ENCODE measurements around the gene DNMT3L.

DNMT3L gene

DNA sequence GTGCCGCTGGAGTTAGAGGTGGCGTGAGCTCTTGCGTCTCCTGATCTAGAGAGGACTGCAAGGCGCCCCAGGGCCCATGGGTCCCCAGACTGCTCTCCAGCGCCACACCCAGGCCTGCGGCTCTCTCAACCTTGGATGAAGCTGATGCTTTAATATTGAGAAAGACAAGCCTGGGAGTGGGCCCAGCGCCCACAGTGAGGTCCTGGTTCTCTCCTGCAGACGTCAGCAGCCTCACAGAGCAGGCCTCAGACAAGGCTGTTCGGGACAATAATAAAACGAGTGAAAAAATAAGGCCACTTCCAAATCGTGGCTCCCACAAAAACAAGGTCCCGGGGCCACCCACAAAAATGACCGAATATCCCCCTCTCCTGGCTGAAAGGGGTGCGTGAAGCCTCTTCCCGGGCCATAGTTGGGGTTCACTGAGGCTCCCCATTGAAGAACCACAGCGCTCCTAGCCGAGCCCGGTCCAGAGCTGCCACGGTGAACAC is 6.0 kb upstream of the DNMT3L start:
- DNase-seq (ENCODE audit: low read depth): no peak
- in situ Hi-C loops (cut with HindIII; ENCODE audit: low sequenced_read_pairs): no loop called here
- TF ChIP-seq, protein P1, sequence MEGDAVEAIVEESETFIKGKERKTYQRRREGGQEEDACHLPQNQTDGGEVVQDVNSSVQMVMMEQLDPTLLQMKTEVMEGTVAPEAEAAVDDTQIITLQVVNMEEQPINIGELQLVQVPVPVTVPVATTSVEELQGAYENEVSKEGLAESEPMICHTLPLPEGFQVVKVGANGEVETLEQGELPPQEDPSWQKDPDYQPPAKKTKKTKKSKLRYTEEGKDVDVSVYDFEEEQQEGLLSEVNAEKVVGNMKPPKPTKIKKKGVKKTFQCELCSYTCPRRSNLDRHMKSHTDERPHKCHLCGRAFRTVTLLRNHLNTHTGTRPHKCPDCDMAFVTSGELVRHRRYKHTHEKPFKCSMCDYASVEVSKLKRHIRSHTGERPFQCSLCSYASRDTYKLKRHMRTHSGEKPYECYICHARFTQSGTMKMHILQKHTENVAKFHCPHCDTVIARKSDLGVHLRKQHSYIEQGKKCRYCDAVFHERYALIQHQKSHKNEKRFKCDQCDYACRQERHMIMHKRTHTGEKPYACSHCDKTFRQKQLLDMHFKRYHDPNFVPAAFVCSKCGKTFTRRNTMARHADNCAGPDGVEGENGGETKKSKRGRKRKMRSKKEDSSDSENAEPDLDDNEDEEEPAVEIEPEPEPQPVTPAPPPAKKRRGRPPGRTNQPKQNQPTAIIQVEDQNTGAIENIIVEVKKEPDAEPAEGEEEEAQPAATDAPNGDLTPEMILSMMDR (IDR thresholded peaks at IDR 0.05; ENCODE audit: low read depth, low read length, missing control alignments): no peak
- no peak overlapping the region for H3K4me3 ChIP-seq (ENCODE audit: low read depth, low read length)

DNA sequence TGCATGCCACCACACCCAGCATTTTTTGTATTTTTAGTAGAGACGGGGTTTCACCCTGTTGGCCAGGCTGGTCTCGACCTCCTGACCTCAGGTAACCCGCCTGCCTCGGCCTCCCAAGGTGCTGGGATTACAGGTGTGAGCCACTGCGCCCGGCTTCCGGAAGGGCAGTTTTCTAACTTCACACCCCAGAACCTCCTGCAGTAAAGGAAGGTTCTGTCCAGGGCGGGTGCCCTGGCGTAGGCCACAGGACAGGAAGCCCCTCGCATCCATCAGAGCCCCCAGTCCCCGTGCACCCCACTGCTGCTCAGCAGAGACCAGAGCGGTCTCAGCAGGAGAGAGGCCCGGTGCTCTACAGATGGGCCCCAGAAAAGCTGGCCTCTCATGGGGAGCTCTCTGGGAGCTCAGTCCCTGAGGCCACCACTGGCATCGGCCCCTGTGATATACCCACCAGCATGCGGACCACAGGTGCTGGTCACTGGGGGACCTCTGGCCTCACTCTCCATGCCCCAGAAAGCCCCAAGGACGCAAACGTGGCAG is 4.1 kb upstream of the DNMT3L start:
- in situ Hi-C loops (cut with HindIII; ENCODE audit: low sequenced_read_pairs): no loop called here
- H3K4me3 ChIP-seq (ENCODE audit: low read depth, low read length): no peak overlapping the region
- TF ChIP-seq, protein P1 (IDR thresholded peaks at IDR 0.05; ENCODE audit: low read depth, low read length, missing control alignments): no peak
- no peak for DNase-seq (ENCODE audit: low read depth)

DNA sequence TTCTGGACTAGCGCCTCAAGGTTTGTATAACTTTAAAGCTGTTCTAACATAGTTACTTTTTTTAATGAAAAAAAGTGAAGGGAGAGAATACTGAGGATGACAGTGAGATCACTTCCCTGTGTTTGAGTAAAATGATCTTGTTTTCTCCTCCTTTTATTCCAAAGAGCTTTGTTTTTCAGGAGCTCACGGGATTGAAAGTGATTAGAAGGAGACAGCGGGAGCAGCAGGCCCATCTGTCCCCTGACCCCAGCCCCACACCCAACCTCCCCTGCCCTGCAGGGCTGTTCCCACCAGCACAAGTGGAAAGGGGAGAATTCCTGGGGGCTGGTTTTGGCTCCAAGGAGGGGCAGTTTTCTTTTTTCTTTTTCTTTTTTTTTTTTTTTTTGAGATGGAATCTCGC is 2.1 kb upstream of the DNMT3L start:
- in situ Hi-C loops (cut with HindIII; ENCODE audit: low sequenced_read_pairs): no loop called here
- TF ChIP-seq, protein P1 (IDR thresholded peaks at IDR 0.05; ENCODE audit: low read depth, low read length, missing control alignments): no peak
- no peak overlapping the region for H3K4me3 ChIP-seq (ENCODE audit: low read depth, low read length)
- DNase-seq (ENCODE audit: low read depth): no peak

DNA sequence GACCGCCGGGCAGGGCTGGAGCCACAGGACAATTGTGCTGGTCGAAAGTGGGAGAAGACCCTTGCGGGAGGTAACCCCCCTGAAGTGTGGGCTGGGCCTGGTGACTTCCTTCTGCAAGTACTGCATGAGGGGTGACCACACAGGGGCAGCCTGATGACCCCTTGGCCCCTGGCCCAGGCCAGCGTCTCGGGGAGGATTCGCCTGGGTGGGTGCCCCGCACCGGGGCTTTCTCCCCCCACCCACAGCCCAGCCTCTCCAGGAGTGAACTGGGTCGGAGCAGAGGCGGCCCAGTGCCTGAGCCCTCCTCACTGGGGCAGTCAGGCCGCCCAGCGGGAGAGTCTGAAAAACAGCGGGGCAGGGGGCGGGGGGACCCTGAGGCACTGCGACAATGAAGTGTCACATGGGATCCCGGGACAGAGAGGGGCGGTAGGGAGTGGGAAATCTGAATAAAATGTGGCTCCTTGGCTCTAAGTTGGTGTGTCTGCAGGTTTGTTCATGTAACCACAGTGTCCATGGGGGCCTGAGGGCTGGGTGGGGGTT is 1.6 kb upstream of the DNMT3L start:
- TF ChIP-seq, protein P1 (IDR thresholded peaks at IDR 0.05; ENCODE audit: low read depth, low read length, missing control alignments): no peak
- DNase-seq (ENCODE audit: low read depth): no peak
- no peak overlapping the region for H3K4me3 ChIP-seq (ENCODE audit: low read depth, low read length)
- in situ Hi-C loops (cut with HindIII; ENCODE audit: low sequenced_read_pairs): no loop called here

DNA sequence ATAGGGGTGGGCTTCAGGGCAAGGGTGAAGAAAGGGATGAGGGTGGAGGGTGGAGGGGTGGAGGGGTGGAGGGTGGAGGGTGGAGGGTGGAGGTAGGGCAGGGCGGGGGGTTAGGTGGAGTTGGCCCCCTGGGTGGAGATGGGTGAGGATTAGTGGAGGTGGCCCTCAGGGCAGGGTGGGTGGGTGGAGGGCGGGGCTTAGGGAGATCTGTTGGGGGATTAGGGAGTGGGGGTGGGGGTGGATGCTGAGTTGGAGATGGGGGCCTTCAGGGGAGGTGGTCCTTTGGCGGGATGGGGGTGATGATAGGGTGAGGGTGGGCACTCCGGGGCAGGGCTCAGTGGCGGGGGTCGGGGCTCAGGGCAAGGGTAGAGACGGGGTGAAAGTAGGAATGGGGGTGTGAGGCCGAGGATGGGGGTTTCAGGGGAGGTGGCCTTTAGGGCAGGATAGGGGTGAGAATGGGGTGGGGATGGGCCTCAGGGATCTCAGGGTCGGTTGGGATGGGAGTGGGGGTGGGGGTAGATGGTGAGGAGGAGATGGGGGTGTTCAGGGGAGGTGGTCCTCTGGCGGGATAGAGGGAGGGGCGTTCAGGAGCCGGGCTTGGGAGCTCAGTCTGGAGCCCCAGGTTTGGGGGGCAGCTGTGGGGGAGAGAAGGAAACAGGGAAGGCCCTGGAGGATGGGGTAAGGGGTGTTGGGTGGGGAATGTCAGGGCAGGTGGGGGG is 800 bp upstream of the DNMT3L start:
- in situ Hi-C loops (cut with HindIII; ENCODE audit: low sequenced_read_pairs): no loop called here
- no peak overlapping the region for H3K4me3 ChIP-seq (ENCODE audit: low read depth, low read length)
- TF ChIP-seq, protein P1 (IDR thresholded peaks at IDR 0.05; ENCODE audit: low read depth, low read length, missing control alignments): no peak
- DNase-seq (ENCODE audit: low read depth): no peak

DNA sequence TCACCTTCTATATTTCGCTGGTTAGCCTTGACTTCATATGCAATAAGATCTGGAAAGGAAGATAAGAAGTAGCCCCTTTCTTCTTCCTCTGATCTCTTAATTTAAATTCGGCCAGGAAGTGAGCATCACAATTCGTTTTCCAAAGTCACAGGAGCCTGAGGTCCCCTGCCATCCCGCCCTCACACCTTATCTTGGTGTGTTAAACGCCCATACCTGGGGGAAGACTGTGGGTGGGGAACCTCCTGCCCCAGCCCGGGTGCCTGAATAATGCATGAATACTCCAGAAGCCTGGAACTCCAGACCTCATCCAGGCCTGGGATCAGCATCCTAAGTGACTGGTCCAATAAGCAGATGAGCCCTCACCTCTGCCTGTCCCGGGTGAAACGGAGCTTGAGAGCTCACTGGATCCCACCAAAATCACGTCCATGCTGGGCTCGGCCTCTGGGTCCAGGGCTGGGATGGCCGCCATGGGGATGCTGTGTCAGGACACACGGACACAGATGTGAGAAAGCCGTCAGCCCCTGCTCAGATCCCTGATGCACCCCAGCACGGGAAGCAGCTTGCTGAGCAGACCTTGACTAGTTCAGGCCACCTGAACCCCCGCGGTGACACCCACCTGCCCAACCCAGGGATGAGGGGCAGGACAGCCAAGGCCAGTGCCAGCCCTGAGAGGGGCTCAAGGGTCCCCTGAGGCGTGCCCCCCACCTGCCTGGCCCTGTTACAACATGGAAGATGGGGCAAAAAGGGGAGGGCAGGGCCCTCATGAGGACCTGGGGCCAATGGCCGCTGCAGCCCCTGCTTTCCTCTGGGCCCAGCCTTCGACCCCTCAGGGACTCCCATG is 686 bp downstream of the DNMT3L start:
- TF ChIP-seq, protein P1 (IDR thresholded peaks at IDR 0.05; ENCODE audit: low read depth, low read length, missing control alignments): no peak
- in situ Hi-C loops (cut with HindIII; ENCODE audit: low sequenced_read_pairs): no loop called here
- H3K4me3 ChIP-seq (ENCODE audit: low read depth, low read length): no peak overlapping the region
- DNase-seq (ENCODE audit: low read depth): no peak
